Stimulated activated naive CD4-positive, alpha-beta T cell treated with Interleukin-2 at 50 U/mL for 16 hours (primary cell): Measurements from ENCODE around the gene GRAMD4.
A peak's percentile ranks its signal among the peaks of the same experiment; 100 is the strongest.

ENCODE experiments used
- DNase-seq: peaks from one replicate; lab custom pipeline; 2025; lab: John Stamatoyannopoulos, UW

The GRAMD4 gene, protein sequence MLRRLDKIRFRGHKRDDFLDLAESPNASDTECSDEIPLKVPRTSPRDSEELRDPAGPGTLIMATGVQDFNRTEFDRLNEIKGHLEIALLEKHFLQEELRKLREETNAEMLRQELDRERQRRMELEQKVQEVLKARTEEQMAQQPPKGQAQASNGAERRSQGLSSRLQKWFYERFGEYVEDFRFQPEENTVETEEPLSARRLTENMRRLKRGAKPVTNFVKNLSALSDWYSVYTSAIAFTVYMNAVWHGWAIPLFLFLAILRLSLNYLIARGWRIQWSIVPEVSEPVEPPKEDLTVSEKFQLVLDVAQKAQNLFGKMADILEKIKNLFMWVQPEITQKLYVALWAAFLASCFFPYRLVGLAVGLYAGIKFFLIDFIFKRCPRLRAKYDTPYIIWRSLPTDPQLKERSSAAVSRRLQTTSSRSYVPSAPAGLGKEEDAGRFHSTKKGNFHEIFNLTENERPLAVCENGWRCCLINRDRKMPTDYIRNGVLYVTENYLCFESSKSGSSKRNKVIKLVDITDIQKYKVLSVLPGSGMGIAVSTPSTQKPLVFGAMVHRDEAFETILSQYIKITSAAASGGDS

DNA sequence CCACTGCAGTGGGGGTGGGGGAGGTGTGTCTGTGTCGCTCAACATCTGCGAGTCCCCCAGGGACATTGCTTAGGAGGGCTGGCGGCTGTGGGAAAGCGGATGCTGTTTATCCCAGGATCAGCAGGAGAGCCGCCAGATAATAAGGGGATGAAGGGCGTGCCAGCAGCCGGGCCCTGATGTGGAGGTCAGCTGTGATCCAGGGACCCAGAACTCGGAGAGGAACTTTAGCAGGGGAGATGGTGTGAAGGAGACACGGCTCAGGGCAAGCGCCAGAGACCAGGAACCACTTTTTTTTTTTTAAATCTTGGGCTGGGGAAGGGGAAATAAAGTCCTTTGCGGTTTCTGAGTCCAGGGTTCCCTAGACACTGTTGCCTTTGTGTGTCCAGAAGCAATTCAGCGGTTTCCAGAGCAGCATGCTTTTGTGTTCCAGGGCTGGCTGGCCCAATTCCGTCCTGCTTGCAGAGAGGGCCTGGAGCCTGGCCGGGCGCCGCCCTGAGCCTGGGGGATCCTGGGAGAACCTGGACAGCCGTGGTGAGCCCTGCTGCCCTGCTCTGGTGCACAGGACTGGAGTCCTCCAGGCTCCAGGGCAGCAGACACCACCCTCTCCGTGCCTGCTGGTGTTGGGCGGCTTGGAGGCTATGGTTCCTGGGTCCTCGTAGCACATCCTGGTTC lies at the start of gene GRAMD4:
Gene GRAMD4 (plus strand): TSS at position 557 of the 672 bp plus-strand sequence. CDS start 6,414 bp downstream, outside the sequence.
- DNase-seq, result no peak

DNA sequence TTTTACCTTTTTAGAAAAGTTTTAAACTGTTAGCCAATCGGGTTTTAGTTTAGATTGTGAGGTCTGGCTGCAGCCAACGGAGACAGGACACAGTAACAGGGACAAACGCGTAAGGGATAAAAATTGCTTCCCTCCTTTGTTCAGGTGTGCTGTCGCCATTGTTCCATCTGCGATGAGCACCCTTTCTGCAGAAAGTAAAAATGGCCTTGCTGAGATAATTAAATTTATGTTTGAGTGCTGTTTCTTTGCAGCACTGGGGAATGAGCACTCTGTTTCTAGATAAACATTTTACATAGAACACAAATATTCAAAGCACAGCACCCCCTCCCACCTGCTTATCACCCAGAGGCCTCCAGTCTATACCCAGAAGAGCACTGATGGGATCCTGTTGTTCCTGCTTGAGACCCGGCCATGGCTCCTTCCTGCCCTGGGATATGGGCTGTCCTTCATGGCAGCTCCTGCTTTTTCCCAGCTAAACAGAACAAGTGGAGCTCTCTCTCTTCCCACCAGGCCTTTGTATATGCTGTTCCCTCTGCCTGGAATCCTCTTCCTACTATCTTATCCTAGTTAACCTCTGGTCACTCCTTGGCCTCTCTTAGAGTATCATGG lies 48.4 kb upstream of the GRAMD4 start:
- no peak for DNase-seq

DNA sequence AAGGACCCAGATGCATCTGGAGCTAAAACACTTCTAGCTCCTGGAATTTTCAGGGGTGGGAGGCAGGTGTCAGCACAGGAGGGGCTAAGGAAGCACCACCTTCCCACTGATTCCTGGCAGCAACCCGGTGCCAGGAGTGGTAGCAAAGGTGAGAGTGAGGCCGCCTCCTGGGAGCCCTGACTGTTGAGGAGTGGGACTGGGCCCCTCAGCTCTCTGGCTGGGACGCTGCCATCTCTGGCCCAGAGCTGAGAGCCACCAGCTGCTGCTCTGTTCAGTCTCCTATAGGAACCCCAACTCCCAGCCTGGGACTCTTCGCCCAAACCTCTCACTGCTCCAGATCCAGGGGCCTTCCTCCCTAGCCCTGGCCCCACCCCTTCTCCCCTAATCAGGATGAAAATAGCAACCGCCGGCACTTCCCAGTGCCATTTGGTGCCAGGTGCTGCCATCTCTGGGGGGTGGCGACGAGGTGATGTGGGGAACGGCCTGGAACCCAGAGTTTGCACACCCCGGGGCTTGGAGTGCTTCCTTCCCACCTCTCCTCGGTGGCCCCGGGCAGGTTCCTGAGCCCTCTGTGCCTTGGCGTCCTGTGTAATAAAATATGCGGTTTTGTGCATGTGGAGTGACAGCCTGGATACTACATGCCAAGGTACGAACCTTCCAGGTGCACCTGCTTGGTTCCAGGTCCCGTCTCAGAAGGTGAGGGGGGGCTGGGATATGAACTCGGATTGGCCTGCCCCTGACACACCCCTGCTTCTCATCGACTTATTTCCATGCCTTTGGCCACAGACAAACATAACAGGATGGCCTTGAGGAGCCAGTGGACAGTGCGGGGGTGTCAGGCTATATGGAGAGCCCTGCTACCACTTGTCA lies 47.0 kb upstream of the GRAMD4 start:
- no peak for DNase-seq

DNA sequence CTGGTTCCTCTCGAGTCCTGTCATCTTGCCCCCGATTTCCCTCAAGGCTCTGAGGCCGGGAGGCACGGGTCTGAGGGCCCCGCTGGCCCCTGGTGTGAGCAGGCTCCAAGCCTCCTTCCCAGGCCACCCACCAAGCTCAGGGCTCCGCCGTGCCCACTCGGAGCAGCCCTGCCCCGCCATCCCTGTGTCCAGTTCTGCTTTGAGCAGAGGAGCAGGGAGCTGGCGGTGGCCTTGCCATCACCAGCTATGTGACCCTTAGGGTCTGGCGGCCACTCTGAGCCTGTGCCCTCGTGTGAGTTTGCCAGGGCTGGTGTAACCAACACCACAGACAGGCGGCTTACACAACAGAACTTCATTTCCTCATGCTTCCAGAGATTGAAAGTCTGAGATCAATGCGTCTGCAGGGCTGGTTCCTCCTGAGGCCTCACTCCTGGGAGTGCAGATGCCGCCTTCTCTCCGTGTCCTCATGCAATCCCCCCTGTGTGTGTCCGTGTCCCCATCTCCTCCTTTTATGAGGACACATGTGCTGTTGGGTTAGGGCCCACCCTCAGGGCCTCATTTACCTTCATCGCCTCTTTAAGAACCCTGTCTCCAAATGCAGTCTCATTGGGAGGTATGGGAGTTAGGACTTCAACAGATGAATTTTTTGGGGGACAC lies 46.3 kb upstream of the GRAMD4 start:
- DNase-seq, result no peak

DNA sequence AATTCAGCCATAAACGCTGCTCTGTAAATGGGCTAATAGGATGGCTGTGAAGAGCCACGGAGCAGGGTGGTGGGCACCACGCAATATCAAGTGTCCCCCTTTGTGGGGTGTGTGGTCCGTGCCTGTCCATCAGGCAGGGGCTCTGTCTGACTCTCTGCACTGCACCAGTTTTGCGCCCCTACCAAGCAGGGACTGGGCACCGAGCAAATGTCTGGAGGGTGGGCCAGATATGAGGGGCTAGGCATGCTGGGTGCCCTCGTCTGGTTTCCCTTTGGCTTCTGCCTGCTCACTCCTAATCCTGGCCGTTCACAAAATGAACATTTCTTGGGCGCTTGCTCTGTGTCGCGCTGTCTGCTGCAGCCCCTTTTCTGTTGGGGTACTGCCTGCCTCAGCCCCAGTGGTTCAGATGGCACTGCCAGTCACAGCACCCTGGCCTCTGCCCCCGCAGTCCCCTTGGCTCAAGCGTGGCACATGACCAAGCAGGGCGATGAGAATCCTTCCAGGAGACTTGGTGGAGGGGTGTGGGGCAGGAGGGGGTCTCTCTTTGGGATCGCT lies 45.7 kb upstream of the GRAMD4 start:
- no peak for DNase-seq

DNA sequence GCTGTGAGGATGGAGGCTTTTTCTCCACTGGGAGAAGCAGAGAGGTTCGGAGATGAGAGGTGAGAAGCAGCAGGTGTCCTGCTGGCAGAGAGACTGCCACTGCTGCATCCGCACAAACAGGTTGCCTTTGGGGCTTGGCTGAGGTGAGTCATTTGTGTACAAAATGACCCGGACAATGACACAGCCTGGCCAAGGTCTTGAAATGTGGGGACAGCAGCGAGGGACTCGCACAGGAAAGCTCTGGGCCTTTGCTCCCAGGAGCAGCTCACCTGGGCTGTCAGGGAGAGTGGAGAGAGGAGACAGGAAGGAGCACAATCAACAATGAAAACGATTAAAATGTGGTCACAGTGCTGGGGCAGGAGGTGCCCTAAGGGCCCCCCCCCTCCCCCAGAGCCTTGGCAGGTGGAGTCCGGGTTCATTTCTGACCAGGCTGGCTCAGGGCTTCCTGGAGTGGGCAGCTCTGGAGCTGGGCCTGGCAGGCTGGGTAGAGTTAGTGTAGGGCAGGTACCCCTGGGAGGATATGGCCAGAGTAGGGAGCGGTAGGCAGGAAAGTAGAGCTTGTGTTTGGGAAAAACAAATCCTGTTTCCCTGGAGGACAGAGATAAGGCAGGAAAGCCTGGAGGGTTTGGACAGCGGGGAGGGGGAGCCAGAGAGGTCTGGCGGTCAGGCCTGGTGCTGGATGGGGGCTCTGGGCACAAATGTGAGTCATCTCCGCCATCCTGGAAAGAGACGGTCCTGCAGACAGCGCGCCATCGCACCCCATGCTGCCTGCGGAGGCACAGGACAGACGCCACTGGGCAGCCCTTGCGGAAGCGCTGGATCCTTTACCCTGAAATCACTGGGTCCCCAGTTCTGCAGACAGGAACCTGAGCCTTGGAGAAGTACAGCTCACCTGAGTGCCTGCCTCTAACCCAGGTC lies 44.9 kb upstream of the GRAMD4 start:
- DNase-seq, result no peak

DNA sequence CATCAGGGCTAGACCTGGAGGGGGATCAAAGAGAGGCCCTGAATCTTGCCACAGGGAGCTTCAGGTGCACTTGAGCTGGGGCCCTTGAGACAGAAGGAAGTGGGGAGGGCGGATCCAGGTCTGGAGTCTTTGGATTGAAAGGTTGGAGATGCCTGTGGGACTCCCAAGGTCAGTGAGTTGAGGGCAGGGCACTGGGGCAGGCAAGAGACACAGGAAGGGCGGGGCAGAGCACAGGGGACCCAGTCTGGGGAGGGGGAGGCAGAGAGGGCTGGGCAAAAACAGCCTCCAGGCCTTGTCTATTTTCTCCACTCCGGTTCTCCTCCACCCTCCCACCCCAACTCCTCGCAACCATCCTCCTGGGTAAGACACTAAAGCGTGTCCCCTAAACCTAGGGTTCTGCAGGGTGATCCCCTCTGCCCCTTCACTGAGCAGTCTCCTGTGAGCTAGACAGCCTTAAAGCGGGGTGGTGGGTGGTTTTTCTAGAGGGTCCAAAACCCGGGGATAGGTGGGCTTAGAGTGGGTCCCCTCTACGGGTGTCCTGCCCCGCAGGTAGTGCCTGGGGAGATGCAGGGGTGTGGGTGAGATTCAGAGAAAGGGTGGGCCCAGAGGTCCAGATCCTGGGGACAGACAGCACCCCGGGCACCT lies 44.2 kb upstream of the GRAMD4 start:
- DNase-seq, result no peak

DNA sequence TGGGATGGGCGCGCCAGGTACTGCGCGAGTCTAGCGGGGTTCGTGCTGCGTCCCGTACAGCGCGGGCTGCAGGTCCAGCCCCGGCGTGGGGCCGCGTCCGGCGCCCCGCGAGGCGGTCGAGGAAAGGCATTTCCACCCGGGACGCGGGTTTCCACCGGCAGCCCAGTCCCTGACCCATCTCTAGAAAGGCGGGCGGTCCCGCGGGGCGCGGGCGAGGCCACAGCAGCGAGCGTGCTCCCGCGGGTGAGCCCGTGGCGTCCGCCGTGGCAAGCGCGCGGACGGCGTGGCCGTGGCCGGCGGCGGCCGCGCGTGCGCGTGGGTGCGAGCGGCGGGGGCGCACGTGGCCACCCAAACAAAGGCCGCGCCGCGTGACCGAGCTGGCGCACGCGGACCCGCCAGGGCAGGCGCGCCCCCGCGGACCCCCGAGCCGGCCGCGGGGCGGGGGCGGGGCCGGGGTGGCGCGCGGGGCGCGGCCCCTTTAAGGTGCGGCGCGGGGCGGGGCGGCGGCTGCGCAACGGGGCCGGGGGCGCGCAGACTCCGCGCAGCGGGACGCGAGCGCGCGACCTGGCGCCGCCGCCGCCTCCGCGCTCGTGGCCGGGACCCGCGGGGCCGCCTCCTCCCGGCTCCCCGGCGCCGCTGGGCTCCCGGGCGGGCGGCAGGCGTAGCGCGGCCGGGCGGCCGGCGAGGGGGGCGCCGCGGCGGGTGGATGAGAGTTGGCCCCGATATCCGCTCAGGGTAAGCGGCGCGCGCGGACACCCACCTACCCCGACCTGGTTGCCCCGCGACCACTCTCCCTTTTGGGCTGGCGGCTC lies 43.4 kb upstream of the GRAMD4 start:
- peak; percentile 49 for DNase-seq

DNA sequence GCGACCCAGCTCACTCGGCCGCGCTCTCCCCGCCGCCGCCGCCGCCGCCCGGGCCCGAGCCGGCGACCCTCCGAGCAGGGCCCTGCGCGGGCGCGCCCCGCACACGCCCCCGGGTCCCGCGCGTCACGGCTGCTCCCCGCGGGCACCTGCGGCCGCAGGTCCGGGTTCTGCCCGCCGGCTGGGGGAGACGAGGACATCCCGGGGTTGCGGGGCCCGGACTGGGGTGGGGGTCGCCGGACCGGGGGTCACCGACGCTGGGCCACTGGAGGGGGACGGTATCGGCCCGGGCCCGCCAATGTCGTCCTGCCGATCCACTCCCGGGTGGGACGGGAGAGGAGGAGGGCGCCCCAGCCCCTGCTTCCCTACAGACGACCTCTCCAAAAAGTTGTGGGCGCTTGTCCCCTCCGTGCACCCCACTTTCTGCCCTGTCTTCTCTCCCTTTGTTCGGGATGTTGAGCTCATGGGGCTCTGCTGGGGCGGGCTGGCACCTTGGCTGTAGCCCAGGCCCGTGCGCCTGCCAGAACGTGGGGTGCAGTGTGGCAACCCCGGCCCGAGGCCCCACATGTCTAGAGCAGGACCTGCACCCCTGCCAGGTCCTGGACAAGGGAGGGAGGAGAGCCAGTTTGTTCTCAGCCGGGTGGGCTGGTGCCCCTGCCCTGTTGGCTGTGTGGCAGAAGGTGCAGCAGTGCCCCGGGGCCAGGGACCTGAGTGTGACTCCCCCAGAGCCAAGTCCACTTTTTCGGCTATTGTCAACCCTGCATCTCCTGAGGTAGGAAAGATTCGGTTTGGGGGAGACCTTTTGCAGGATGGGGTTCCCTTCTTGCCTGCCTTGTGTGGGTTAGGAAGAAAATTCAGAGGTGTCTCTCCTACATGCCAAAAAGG lies 42.6 kb upstream of the GRAMD4 start:
- DNase-seq, result no peak

DNA sequence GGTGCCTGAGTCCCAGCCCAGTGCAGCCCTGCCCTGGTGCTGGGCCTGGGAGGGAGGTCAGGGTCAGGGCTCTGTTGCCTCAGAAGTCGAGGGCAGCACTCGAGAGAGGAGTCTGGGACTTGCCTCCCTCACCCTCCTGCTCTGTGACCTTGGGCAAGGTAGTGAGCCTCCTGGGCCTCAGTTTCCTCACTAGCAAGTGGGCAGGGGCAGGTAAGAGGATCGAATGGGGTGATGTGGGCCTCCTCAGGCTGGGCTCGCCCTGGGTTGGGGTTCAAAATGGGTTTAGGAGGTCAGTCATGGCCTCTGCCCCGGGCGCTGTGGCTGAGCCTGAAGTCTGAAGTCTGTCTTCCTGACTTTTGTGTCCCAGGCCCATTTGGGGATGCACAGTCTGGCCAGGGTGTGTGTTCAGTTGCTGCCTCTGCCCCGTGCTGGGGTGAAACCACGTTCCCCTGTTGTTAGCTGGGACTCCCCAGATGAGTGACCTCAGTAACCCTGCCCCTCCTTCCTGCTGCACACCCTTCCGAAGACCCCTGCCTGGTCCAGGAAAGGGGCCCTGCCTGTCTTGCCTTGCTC lies 41.8 kb upstream of the GRAMD4 start:
- no peak for DNase-seq

DNA sequence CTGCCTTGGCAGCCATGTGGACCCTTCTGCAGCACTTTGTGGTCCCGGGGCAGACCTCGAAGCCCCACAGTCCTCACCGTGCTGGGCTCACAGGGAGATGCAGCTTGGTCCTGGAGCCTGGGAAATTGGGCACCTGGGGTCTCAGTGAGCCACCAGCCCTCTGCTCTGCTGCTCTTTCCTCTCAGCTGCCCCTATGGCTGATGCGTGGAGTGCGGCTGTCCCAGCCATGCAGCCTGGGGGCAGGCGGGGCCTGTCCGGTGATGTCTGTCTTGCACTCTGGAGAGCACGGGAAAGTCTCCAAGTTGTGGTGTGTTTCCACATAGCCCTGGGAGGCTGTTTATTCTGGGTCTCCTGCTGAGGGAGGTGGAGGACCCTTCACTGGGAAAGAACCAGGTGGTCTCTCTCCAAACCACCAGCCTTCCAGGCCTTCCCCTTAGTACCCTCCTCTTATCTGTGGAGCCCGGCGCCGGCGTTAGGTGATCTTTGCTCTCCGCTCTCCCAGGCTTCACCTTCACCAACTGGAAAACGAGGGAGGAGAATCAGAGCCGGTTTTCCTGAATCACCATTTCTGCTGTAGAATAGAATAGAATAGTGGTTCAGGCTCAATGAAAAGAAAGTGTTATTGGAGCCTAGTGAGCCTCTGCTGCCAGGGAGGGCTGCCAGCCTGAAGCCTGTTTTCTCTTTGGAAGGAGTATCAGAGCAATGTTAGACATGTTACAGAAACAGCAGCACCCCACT lies 41.2 kb upstream of the GRAMD4 start:
- DNase-seq, result no peak

DNA sequence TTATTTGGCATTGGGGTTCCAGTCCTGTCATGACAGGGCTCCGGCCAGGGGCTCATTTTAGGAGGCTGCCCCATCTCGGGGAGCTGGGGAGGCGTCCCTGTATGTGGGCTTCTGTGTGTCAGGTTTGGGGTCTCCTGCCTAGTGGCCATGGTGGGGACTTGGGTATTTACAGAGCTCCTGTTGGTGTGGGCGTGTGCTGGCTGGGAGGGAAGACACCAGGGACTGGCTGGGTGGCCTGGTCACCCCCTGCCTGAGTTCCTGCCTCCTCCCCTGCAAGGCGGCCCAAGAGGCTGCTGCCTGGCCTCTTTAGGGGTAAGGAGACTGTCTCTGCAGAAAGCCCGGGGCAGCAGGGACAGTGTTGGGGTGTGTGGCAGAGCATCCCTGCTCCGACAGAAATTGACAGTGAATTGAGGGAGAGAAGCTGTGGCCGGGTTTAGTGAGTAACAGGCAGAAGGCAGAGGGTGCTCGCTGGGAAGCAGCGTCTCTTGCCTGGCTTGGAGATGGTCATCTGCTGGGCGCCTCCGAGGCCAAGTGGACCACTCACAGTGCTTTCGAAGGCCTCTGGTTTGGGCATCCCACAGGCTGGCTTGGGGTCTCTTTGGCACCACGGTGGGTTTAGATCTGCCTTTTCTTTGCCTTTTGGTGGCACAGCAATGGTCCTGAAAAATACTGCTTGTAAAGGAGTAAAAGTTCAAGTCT lies 40.3 kb upstream of the GRAMD4 start:
- DNase-seq, result no peak

DNA sequence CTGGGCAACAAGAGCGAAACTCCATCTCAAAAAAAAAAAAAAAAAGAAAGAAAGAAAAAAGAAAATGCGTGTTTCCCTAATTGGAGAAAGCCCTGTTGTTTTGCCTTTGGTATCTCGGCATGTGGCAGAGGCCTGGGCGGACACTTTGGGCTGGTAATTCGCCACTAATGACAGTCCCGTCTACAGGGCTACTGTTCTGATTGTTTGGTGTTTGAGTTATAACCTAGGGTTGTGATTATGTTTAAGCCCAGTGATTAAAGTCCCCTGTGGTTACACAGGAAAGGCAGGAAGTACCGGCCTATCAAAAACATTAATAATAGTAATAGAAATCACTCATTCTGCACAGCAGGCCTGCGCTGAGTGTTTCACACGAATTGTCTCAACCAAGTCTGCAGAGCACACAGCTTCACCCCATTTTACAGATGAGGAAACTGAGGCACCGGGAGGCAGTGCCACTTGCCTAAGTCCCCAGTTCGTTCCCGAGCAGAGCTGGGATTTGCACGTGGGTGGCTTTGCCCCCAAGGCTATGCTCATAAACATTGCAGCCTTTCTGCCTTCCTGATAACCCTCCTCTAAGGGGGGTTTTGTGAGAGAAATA lies 39.1 kb upstream of the GRAMD4 start:
- no peak for DNase-seq

DNA sequence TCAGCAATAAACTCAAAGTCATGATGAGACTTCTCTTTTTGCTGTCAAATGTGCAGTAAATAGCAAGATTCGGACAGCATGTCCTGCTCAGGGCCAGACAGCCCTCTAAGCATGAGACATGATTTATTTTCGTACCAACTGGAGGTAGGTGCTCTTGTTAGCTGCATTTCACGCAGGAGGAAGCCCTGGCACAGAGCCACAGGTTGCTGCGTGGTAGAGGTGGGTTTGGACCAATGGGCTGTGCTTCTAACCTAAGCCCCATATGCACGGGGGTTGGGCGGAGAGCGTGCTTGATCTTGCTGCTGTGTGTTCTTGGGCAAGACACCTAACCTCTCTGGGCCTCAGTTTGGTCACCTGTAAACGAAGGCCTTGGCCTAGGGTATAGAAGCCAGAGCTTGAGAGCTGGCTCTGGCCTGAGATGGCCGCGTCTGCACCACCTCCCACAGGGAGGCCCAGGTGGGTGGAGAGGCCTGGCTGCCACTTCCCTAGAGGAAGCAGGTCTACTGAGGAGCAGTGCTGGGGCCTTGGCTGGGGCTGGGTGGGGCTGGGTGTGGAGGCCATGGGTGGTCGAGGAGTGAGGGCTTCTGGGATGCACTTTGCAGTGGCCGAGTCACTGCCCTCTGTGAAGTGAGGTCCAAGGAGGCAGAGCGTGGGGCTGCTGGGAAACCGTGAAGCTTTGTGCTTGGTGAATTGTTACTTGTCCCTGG lies 38.5 kb upstream of the GRAMD4 start:
- no peak for DNase-seq
